Peyer's patch (tissue), 4 donors: ENCODE measurements around the gene IDH3B. TPM values are rescaled to one million over a fixed set of nuclear protein-coding genes. Genes with fewer than 3 reads are reported as not detected.
"Not testable (repeated sequence)": the region's sequence is repeated elsewhere in the genome, so short reads cannot be mapped to it uniquely, and the experiment has no call there.

Experiments used
- DNase-seq, 3 donors: peaks; one replicate each; pipeline ENCODE4 v3.0.0-alpha.2; 2017 to 2019
- H3K27ac ChIP-seq, 4 donors: fragments of 200-600 bp; sonication (generic); one replicate each; pipeline ENCODE4 v1.5.1; 2016 to 2019
- H3K27me3 ChIP-seq, 2 donors: fragments of 200-600 bp; sonication (generic); one replicate each; pipeline ENCODE4 v1.5.1; 2019
- H3K36me3 ChIP-seq, 3 donors: fragments of 200-600 bp; sonication (generic); one replicate each; pipeline ENCODE4 v1.5.1; 2016 to 2019
- H3K4me1 ChIP-seq, 4 donors: fragments of 200-600 bp; sonication (generic); one replicate each; pipeline ENCODE4 v1.5.1; 2016 to 2019
- H3K4me3 ChIP-seq, 4 donors: fragments of 200-600 bp; sonication (generic); 1 replicate in 3 of 4; 2 replicates in 1 of 4; pipeline ENCODE4 v1.5.1; 2016 to 2019; ENCODE audit warnings: mild to moderate bottlenecking in 1 of 4
- H3K9me3 ChIP-seq, 4 donors: fragments of 200-600 bp; sonication (generic); one replicate each; pipeline ENCODE4 v1.5.1; 2016 to 2019; ENCODE audit warnings: mild to moderate bottlenecking in 1 of 4
- POLR2A ChIP-seq, 2 donors: fragments of 450-650 bp; IDR thresholded peaks; one replicate each; pipeline ENCODE4 v1.5.1; 2017; ENCODE audit warnings: antibody characterized with exemption in 2 of 2, mild to moderate bottlenecking in 2 of 2, moderate library complexity in 2 of 2
- total RNA-seq, 4 donors: library from RNA; depleted of rRNA; stranded (reverse); fragments of >200 nt; gene quantifications; one replicate each; pipeline ENCODE4 v1.1.0, GENCODE V29; 2016
- TF ChIP-seq, protein P1 (sequence below), 6 experiments: fragments of 450-650 bp in 4 of 6; fragments of 200-600 bp in 2 of 6; sonication (generic) in 1 of 6; IDR thresholded peaks; one replicate each; pipeline ENCODE4 v1.5.1; 2017 to 2019; ENCODE audit warnings: antibody characterized with exemption in 6 of 6, mild to moderate bottlenecking in 3 of 6, moderate library complexity in 1 of 6

The IDH3B gene
- total RNA-seq, 4 donors from 2014 or later: 113 to 156 (median 134) TPM

DNA sequence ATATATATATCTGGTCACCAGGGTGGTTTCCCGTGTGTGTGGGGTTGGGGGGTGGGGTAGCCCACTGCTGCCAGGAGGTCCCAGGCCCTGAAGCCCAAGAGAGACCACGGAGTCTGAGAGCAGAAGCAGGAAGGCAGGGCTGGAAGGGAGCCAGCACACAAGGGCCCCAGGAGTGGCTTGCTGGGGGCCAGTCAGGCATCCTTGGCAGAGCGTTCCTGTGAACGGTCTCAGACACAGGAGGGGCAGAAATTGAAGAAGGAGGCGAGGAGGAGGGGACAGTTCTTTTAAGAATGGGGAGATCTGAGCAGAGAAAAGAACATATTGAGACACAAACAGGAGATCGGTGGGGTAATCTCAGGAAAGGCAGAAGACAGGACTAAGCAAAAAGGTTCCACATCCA lies 26.7 kb upstream of the IDH3B start:
- no peaks in the 10 kb centered on the region for H3K36me3 ChIP-seq
- H3K9me3 ChIP-seq: no peaks in the 10 kb centered on the region
- no peak for TF ChIP-seq POLR2A (IDR thresholded peaks at IDR 0.05)
- TF ChIP-seq, protein P1, sequence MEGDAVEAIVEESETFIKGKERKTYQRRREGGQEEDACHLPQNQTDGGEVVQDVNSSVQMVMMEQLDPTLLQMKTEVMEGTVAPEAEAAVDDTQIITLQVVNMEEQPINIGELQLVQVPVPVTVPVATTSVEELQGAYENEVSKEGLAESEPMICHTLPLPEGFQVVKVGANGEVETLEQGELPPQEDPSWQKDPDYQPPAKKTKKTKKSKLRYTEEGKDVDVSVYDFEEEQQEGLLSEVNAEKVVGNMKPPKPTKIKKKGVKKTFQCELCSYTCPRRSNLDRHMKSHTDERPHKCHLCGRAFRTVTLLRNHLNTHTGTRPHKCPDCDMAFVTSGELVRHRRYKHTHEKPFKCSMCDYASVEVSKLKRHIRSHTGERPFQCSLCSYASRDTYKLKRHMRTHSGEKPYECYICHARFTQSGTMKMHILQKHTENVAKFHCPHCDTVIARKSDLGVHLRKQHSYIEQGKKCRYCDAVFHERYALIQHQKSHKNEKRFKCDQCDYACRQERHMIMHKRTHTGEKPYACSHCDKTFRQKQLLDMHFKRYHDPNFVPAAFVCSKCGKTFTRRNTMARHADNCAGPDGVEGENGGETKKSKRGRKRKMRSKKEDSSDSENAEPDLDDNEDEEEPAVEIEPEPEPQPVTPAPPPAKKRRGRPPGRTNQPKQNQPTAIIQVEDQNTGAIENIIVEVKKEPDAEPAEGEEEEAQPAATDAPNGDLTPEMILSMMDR (IDR thresholded peaks at IDR 0.05): no peak
- peaks cover 0 to 15% of the 10 kb centered on the region in 2 donors for H3K27me3 ChIP-seq
- no peak overlapping the region for H3K4me3 ChIP-seq
- H3K4me1 ChIP-seq: peaks cover 0 to 17% (median 3%) of the 10 kb centered on the region in 4 donors
- H3K27ac ChIP-seq: no peak overlapping the region
- no peak for DNase-seq

GRCh38 chr20:2690213-2690612 lies 26.2 kb upstream of the IDH3B start:
- Histone ChIP-seq H3K4me3 (no peak overlapping the region), H3K27me3 (peaks cover 0 to 15% of the 10 kb centered on the region in 2 donors), H3K27ac (no peak overlapping the region), H3K36me3 (no peaks in the 10 kb centered on the region), H3K9me3 (no peaks in the 10 kb centered on the region), H3K4me1 (peaks cover 0 to 17% (median 3%) of the 10 kb centered on the region in 4 donors)
- no peak for DNase-seq
- no peak for TF ChIP-seq POLR2A (IDR thresholded peaks at IDR 0.05)
- TF ChIP-seq, protein P1 (IDR thresholded peaks at IDR 0.05): no peak

GRCh38 chr20:2688041-2688591 lies 24.1 kb upstream of the IDH3B start:
- H3K27ac ChIP-seq: no peak overlapping the region
- peak in 2 of 3 donors; percentile 31 to 79 for DNase-seq
- H3K4me3 ChIP-seq: no peak overlapping the region
- H3K27me3 ChIP-seq: no peaks in the 10 kb centered on the region
- H3K9me3 ChIP-seq: no peaks in the 10 kb centered on the region
- TF ChIP-seq, protein P1 (IDR thresholded peaks at IDR 0.05): peak in 5 of 6 experiments; percentile 14 to 56 (median 47)
- TF ChIP-seq POLR2A (IDR thresholded peaks at IDR 0.05): no peak
- H3K4me1 ChIP-seq: peaks cover 0 to 7% (median 0%) of the 10 kb centered on the region in 4 donors
- no peaks in the 10 kb centered on the region for H3K36me3 ChIP-seq

DNA sequence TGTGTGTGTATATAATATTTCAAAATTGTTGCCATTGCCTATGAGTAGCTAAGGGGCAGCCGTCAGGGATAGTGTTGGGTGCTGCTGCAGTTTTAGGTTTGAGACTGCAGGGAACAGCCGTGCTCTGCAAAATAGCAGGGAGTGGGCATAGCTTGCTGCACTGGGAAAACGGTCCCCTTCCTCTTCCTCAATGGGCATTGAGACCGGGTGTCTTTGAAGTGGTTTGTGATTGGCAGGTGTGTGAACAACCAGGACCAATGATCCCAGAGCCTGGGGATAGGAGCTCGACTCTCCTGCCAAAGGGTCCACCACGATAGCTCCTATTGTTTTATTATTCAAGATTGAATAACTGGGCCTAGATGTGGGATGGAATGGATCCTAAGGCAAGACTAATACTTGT lies 23.5 kb upstream of the IDH3B start:
- H3K4me3 ChIP-seq: no peak overlapping the region
- H3K27me3 ChIP-seq: no peaks in the 10 kb centered on the region
- peaks cover 0 to 7% (median 0%) of the 10 kb centered on the region in 4 donors for H3K4me1 ChIP-seq
- H3K36me3 ChIP-seq: no peaks in the 10 kb centered on the region
- no peak for DNase-seq
- TF ChIP-seq, protein P1 (IDR thresholded peaks at IDR 0.05): no peak
- TF ChIP-seq POLR2A (IDR thresholded peaks at IDR 0.05): no peak
- no peaks in the 10 kb centered on the region for H3K9me3 ChIP-seq
- H3K27ac ChIP-seq: no peak overlapping the region

GRCh38 chr20:2684817-2685216 lies 20.8 kb upstream of the IDH3B start:
- H3K4me1 ChIP-seq, H3K9me3 ChIP-seq, DNase-seq, H3K4me3 ChIP-seq, H3K27ac ChIP-seq, H3K27me3 ChIP-seq, H3K36me3 ChIP-seq: not testable (repeated sequence)

GRCh38 chr20:2682040-2682439 lies 18.0 kb upstream of the IDH3B start:
- H3K9me3 ChIP-seq, H3K27me3 ChIP-seq: not testable (repeated sequence)

DNA sequence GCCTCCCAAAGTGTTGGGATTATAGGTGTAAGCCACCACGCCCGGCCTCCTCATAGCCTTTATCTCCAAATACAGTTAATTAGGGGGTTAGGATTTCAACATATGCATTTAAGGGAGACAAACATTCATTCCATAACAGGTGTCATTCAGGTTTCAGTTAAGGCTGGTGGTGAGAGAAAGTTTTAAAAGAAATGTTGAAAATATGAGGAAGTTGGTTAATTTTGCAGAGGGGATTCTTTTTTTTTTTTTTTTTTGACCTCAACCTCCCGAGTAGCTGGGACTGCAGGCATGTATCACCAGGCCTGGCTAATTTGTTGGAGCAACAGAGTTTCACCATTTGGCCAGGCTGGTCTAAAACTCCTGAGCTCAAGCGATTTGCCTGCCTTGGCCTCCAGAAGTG lies 16.0 kb upstream of the IDH3B start:
- H3K9me3 ChIP-seq: no peaks in the 10 kb centered on the region
- no peak overlapping the region for H3K27ac ChIP-seq
- H3K27me3 ChIP-seq: no peaks in the 10 kb centered on the region
- DNase-seq: no peak
- TF ChIP-seq POLR2A (IDR thresholded peaks at IDR 0.05): no peak
- TF ChIP-seq, protein P1 (IDR thresholded peaks at IDR 0.05): no peak
- no peaks in the 10 kb centered on the region for H3K4me1 ChIP-seq
- H3K4me3 ChIP-seq: no peak overlapping the region
- H3K36me3 ChIP-seq: no peaks in the 10 kb centered on the region

More at GRCh38 chr20:2682040-2682439, 18.0 kb upstream of the IDH3B start:
- H3K4me3 ChIP-seq, H3K27ac ChIP-seq, H3K36me3 ChIP-seq, H3K4me1 ChIP-seq, DNase-seq: not testable (repeated sequence)
